ENCODE measurements around the gene ZNF750.
"Not testable (repeated sequence)": the region's sequence is repeated elsewhere in the genome, so short reads cannot be mapped to it uniquely, and the experiment has no call there.

Gene ZNF750

DNA sequence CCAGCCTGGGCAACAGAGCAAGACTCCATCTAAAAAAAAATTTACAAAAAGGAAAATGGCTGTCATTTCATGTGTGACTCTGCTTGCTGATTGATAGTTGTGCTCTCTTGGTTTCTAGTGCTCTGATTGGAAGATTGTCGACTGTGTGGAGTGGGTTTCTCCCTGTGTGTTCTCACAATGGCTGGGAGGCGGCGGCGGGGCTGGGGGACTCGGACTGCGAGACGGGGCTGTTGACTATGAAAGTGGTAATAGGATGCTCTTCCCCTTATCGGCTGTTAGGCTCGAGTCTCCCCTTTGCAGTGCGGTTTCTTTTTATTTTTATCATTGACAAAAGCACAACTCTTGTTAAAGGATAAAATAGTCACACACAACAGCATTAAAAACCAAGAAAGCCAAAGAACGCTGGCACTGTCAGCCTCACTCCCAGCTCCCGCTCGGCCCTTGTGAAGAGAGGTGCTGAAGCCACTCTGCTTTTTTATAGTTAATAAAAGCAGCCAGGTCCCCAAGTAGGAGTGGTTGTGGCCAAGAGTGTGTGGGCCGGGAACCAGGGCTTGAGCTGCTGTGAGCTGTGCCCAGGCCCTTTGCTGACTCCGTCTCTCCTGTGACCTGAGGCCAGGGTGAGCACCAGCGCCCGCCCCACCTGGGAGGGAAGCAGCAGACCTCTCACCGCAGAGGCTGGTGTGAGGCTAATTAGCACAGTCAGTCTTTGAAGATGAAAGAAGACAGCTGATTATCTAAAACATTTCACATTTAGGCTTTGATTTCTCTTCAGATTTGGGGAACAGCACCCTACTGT lies 51.4 kb downstream of the ZNF750 start:
- H3K9me3 ChIP-seq (ENCODE audit: control insufficient read depth, insufficient read depth, low read depth, low read length): no peaks in the 10 kb centered on the region
- H3K9ac ChIP-seq (ENCODE audit: low read length): no peak overlapping the region
- no peak overlapping the region for H3K27ac ChIP-seq (ENCODE audit: low read depth, low read length)
- no peaks in the 10 kb centered on the region for H3K27me3 ChIP-seq (ENCODE audit: control insufficient read depth, insufficient read depth, low read length)
- H3K36me3 ChIP-seq (ENCODE audit: control insufficient read depth, insufficient read depth, low read length): peaks cover 53% of the 10 kb centered on the region
- H3K4me3 ChIP-seq (ENCODE audit: low read depth, low read length): no peak overlapping the region
- H3K4me1 ChIP-seq (ENCODE audit: control insufficient read depth, insufficient read depth, low read length): no peaks in the 10 kb centered on the region

DNA sequence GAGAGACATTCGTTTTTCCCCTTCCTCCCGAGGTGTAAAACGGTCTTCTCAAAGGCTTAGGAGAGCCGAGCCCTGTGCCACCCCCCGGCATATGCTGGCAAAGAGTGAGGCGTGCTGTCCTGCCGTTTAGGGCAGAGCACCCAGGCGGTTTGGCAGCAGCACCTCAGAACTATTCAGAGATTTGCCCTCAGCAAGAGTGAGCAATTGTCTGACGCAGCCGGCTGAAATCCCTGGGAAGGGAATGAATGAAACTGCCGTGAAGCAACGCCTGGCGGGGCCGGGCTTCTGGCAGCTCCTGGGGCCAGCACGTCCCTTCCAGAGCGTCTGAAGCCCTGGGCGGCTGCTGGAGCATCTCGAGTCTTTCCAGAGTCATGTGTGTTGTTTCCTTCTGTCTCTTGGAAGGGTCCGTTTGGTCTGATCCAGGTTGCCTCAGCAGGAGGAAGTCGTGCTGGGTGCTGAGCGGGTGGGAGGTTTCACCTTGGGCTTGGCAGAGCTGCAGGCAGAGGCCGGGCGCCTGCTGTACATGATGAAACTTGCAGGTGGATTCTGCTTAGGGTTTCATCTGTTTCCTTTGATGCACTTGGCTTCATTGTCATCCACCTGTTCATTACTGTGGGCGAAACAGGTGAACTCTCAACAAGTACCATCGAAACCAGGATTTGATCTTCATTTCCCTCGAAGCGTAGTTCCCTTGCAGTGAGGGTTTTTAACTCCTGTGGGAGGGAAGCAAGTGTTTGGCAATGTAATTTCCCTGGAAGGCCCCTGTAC lies 52.6 kb downstream of the ZNF750 start:
- peaks cover 61% of the 10 kb centered on the region for H3K36me3 ChIP-seq (ENCODE audit: control insufficient read depth, insufficient read depth, low read length)
- H3K27ac ChIP-seq (ENCODE audit: low read depth, low read length): no peak overlapping the region
- no peaks in the 10 kb centered on the region for H3K4me1 ChIP-seq (ENCODE audit: control insufficient read depth, insufficient read depth, low read length)
- H3K9ac ChIP-seq (ENCODE audit: low read length): no peak overlapping the region
- H3K27me3 ChIP-seq (ENCODE audit: control insufficient read depth, insufficient read depth, low read length): no peaks in the 10 kb centered on the region
- no peak overlapping the region for H3K4me3 ChIP-seq (ENCODE audit: low read depth, low read length)
- H3K9me3 ChIP-seq (ENCODE audit: control insufficient read depth, insufficient read depth, low read depth, low read length): no peaks in the 10 kb centered on the region

DNA sequence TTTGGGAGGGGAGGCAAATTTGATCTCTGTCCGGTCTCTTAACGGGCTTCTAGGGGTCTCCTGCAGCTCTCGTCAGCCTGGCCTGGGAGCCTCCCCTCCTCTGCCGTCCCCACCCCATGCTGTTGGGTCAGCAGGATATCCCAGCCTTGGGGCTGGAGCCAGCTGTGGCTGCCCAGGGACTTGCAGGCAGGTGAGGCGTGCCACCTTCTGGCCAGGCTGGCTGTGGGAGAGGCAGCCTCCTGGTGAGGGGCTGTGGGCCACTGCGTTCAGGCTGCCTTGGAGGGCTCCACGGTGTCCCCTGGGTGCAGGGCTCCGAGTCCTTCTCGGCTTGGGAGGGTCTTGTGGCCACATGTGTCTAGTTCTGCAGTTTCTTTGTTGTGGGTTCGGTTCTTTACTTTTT lies 53.4 kb downstream of the ZNF750 start:
- no peaks in the 10 kb centered on the region for H3K9me3 ChIP-seq (ENCODE audit: control insufficient read depth, insufficient read depth, low read depth, low read length)
- no peak overlapping the region for H3K27ac ChIP-seq (ENCODE audit: low read depth, low read length)
- no peaks in the 10 kb centered on the region for H3K27me3 ChIP-seq (ENCODE audit: control insufficient read depth, insufficient read depth, low read length)
- 0 out of 2 replicates have a peak, but pooled peaks cover 4% of the 10 kb centered on the region for H3K4me1 ChIP-seq (ENCODE audit: control insufficient read depth, insufficient read depth, low read length)
- no peak overlapping the region for H3K4me3 ChIP-seq (ENCODE audit: low read depth, low read length)
- peaks cover 64% of the 10 kb centered on the region for H3K36me3 ChIP-seq (ENCODE audit: control insufficient read depth, insufficient read depth, low read length)
- peak overlapping the region; percentile 6 for H3K9ac ChIP-seq (ENCODE audit: low read length)

DNA sequence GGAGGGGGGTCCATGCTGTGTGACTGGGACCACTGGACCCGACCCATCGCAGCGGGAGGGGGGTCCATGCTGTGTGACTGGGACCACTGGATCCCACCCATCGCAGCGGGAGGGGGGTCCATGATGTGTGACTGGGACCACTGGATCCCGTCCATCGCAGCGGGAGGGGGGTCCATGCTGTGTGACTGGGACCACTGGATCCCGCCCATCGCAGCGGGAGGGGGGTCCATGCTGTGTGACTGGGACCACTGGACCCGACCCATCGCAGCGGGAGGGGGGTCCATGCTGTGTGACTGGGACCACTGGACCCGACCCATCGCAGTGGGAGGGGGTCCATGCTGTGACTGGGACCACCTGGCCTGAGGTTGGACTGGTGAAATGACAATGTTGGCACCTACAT lies 54.2 kb downstream of the ZNF750 start:
- H3K9ac ChIP-seq (ENCODE audit: low read length); H3K27me3 ChIP-seq (ENCODE audit: control insufficient read depth, insufficient read depth, low read length); H3K4me1 ChIP-seq (ENCODE audit: control insufficient read depth, insufficient read depth, low read length); H3K27ac ChIP-seq (ENCODE audit: low read depth, low read length); H3K9me3 ChIP-seq (ENCODE audit: control insufficient read depth, insufficient read depth, low read depth, low read length); H3K4me3 ChIP-seq (ENCODE audit: low read depth, low read length): not testable (repeated sequence)
- H3K36me3 ChIP-seq (ENCODE audit: control insufficient read depth, insufficient read depth, low read length): peaks cover 60% of the 10 kb centered on the region

DNA sequence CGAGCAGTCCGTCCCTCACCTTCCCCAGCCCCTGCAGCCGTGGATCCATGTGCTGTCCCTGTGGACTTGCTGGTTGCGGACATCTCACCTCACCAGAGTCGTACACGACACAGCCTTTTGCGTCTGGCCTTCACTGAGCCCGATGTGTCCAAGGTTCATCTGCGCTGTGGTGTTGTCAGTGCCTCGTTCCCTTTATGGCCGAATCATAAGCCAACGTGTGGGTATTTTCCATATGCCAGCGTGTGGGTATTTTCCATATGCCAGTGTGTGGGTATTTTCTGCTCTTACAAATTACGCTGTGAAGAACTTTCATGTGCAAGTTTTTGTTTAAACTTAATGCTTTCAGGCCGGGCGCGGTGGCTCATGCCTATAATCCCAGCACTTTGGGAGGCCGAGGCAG lies 56.3 kb downstream of the ZNF750 start:
- Histone ChIP-seq H3K4me1 (ENCODE audit: control insufficient read depth, insufficient read depth, low read length) (0 out of 2 replicates have a peak, but pooled peaks cover 4% of the 10 kb centered on the region), H3K9ac (ENCODE audit: low read length) (no peak overlapping the region), H3K36me3 (ENCODE audit: control insufficient read depth, insufficient read depth, low read length) (peaks cover 60% of the 10 kb centered on the region), H3K27me3 (ENCODE audit: control insufficient read depth, insufficient read depth, low read length) (no peaks in the 10 kb centered on the region), H3K27ac (ENCODE audit: low read depth, low read length) (no peak overlapping the region), H3K9me3 (ENCODE audit: control insufficient read depth, insufficient read depth, low read depth, low read length) (no peaks in the 10 kb centered on the region), H3K4me3 (ENCODE audit: low read depth, low read length) (no peak overlapping the region)

DNA sequence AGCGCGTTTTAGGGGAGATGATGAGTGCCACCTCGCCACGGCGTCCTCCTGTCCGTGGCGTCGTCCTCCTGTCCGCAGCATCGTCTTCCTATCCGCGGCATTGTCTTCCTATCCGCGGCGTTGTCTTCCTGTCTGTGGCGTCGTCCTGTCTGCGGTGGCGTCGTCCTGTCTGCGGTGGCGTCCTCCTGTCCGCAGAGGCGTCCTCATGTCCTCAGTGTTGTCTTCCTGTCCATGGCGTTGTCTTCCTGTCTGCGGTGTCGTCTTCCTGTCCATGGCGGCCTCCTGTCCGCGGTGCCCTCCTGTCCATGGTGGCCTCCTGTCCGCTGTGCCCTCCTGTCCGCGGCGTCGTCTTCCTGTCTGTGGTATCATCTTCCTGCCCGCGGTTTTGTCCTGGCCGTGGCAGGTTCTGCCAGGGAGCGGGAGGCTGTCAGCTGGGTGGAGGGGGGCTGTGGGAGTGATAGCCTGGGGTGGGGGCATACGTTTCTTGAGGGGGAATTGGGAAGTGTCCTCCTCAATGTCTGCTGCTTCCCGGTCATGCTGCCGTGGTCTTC lies 57.1 kb downstream of the ZNF750 start:
- no peak overlapping the region for H3K9ac ChIP-seq (ENCODE audit: low read length)
- no peak overlapping the region for H3K27ac ChIP-seq (ENCODE audit: low read depth, low read length)
- no peaks in the 10 kb centered on the region for H3K9me3 ChIP-seq (ENCODE audit: control insufficient read depth, insufficient read depth, low read depth, low read length)
- no peak overlapping the region for H3K4me3 ChIP-seq (ENCODE audit: low read depth, low read length)
- no peaks in the 10 kb centered on the region for H3K27me3 ChIP-seq (ENCODE audit: control insufficient read depth, insufficient read depth, low read length)
- 0 out of 2 replicates have a peak, but pooled peaks cover 4% of the 10 kb centered on the region for H3K4me1 ChIP-seq (ENCODE audit: control insufficient read depth, insufficient read depth, low read length)
- H3K36me3 ChIP-seq (ENCODE audit: control insufficient read depth, insufficient read depth, low read length): peaks cover 60% of the 10 kb centered on the region

DNA sequence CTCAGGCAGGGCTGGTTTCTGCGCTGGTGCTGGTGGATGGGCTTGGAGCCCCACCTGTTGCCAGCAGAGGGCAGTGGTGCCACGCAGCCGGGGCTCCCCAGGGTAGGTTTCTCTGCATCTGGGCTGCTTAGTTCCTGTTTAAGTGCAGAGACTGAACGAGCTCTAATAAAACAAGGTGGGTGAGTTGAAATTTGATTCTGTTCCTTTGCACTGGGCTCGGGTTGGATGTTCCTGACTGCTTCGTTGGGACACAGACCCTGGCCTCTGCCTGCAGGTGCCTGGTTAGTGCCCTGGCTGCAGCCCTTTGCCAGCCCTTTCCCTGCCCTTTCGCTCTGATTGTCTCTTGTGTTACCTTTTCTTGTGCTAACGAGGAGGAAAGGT lies 57.9 kb downstream of the ZNF750 start:
- H3K4me3 ChIP-seq (ENCODE audit: low read depth, low read length): no peak overlapping the region
- no peaks in the 10 kb centered on the region for H3K27me3 ChIP-seq (ENCODE audit: control insufficient read depth, insufficient read depth, low read length)
- 0 out of 2 replicates have a peak, but pooled peaks cover 4% of the 10 kb centered on the region for H3K4me1 ChIP-seq (ENCODE audit: control insufficient read depth, insufficient read depth, low read length)
- no peak overlapping the region for H3K27ac ChIP-seq (ENCODE audit: low read depth, low read length)
- no peaks in the 10 kb centered on the region for H3K9me3 ChIP-seq (ENCODE audit: control insufficient read depth, insufficient read depth, low read depth, low read length)
- H3K9ac ChIP-seq (ENCODE audit: low read length): no peak overlapping the region
- peaks cover 53% of the 10 kb centered on the region for H3K36me3 ChIP-seq (ENCODE audit: control insufficient read depth, insufficient read depth, low read length)

DNA sequence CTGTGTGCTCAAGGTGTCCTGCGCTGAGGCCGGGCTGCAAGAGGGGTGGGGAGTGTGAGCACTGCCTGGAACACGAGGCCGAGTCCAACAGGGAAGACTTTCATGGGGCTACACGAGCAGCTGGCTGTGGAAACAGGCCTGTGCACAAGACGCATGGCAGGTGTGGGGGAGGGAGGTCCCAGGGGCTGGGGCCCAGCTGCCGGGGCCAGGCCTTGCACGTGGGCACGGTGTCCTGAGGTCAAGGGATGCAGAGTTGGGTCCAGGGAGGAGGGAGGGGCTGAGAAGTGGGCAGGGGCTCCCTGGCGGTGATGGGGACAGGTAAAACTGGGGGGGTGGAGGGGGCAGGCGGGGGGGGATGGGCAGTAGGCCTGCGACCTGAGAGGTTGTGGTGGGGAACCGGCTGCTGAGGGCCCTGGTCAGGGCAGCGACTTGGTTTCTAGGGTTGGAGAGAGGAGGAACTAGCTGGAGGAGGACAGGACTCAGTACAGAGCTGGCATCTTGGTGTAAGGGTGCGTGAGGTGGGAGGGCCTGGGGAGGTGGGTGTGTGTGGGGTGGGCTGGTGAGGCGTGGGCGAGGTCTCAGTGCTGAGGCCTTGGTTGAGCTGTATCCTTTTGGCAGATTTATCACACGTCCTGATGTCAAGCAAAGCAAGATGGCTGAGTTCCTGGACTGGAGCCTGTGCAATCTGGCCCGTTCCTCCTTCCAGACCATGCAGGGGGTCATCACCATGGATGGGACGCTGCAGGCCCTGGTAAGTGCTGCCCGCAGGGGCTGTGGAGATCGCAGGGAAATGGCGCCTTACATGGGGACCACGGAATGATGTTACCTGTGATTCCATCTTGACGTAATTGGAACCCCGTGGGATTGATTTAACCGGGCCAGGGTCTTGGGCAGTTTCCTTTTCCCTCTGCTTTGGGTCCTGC lies 58.6 kb downstream of the ZNF750 start:
- H3K27ac ChIP-seq (ENCODE audit: low read depth, low read length): no peak overlapping the region

DNA sequence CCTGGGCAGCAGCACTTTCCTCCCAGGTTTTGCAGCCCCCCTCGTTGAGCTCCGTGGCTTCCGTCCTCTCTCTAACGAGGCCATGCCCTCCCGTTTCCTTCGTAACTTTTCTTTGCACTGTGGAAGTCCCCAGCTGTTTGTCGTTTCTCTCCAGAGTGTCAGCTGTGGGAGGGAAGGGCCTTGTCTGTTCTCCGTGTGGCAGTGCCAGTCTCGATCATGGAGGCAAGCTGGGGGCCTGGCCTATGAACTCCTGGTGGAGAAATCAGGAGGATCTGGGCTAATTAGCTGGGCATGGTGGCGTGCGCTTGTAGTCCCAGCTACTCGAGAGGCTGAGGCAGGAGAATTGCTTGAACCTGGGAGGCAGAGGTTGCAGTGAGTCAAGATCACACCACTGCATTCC lies 59.6 kb downstream of the ZNF750 start:
- H3K4me3 ChIP-seq (ENCODE audit: low read depth, low read length): no peak overlapping the region
- no peak overlapping the region for H3K27ac ChIP-seq (ENCODE audit: low read depth, low read length)
- no peak overlapping the region for H3K9ac ChIP-seq (ENCODE audit: low read length)
- H3K4me1 ChIP-seq (ENCODE audit: control insufficient read depth, insufficient read depth, low read length): 0 out of 2 replicates have a peak, but pooled peaks cover 4% of the 10 kb centered on the region
- H3K9me3 ChIP-seq (ENCODE audit: control insufficient read depth, insufficient read depth, low read depth, low read length): no peaks in the 10 kb centered on the region
- no peaks in the 10 kb centered on the region for H3K27me3 ChIP-seq (ENCODE audit: control insufficient read depth, insufficient read depth, low read length)
- peaks cover 57% of the 10 kb centered on the region for H3K36me3 ChIP-seq (ENCODE audit: control insufficient read depth, insufficient read depth, low read length)

More for the DNA sequence above, 58.6 kb downstream of the ZNF750 start:
- peaks cover 55% of the 10 kb centered on the region for H3K36me3 ChIP-seq (ENCODE audit: control insufficient read depth, insufficient read depth, low read length)
- H3K27me3 ChIP-seq (ENCODE audit: control insufficient read depth, insufficient read depth, low read length): no peaks in the 10 kb centered on the region
- H3K4me3 ChIP-seq (ENCODE audit: low read depth, low read length): no peak overlapping the region
- H3K9me3 ChIP-seq (ENCODE audit: control insufficient read depth, insufficient read depth, low read depth, low read length): no peaks in the 10 kb centered on the region
- H3K4me1 ChIP-seq (ENCODE audit: control insufficient read depth, insufficient read depth, low read length): 0 out of 2 replicates have a peak, but pooled peaks cover 4% of the 10 kb centered on the region
- H3K9ac ChIP-seq (ENCODE audit: low read length): no peak overlapping the region

DNA sequence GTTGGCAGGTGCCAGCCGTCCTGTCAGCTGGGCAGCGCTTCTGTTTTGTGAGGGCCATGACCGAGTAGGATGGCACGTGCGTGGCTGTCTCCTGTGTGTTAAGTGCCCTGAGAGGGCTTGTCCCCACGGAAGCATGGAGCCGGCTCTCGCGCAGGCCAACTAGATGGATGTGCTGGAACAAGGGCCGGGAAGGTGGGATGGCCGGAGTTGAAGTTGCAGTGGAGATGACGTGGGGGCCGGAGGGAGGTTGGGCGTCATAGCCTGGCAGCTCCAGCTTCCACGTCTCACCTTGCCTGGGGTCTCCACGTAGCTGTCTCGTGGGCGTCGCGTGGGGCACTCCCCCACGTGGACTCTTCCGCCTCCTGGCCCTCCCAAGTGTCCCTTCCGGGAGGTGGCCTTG lies 60.3 kb downstream of the ZNF750 start:
- Histone ChIP-seq H3K9me3 (ENCODE audit: control insufficient read depth, insufficient read depth, low read depth, low read length) (no peaks in the 10 kb centered on the region), H3K4me3 (ENCODE audit: low read depth, low read length) (no peak overlapping the region), H3K36me3 (ENCODE audit: control insufficient read depth, insufficient read depth, low read length) (peaks cover 58% of the 10 kb centered on the region)

More for the DNA sequence above, 60.3 kb downstream of the ZNF750 start:
- H3K27ac ChIP-seq (ENCODE audit: low read depth, low read length): no peak overlapping the region
- no peaks in the 10 kb centered on the region for H3K27me3 ChIP-seq (ENCODE audit: control insufficient read depth, insufficient read depth, low read length)
- H3K9ac ChIP-seq (ENCODE audit: low read length): no peak overlapping the region
- H3K4me1 ChIP-seq (ENCODE audit: control insufficient read depth, insufficient read depth, low read length): 0 out of 2 replicates have a peak, but pooled peaks cover 4% of the 10 kb centered on the region

Measured in HUES6 (cell line).